ENCODE results near the gene CD44. TPM values are rescaled to one million over a fixed set of nuclear protein-coding genes. Genes with fewer than 3 reads are reported as not detected.

Gene CD44
- total and polyA plus RNA-seq, 12 donors: 7.0 to 104 (median 25.2) TPM

DNA sequence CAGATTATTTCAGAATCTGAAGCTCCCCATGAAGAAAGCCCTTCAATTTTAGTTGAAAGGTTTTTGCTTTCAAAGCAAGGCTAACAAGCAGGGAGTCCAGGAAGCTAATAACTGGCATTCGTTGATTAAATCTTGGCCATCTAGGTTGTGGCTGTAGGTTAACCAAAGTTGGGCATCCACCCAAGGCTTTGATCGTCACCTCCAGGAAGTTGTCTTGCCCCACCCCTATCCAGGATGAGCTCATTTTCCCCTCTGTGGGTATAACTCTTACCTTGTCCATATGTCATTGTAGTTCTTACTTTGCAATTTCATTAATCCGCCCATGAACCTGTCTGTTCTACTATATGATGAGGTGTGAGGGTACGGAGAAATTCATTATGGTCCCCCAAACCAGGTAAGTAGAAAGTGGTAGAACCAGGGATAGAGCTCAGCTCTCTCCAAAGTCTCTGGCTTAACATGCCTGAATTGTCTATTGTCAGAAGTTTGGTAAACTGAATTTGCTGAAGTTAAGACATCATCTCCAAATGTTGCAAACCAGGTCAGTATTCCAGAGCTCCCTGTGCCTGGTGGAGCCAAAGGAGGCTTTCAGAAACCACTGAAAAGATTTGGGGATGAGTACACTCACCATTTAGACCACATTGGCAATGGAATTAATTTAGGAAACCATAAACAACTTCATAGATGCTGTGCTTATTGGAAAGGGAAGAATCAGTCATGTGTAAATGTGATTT lies 97.1 kb downstream of the CD44 start:
- Histone ChIP-seq H3K27ac (peak overlapping the region in 1 of 10 donors; percentile 77), H3K36me3 (peaks cover 0 to 11% (median 0%) of the 10 kb centered on the region in 9 donors), H3K27me3 (no peaks in the 10 kb centered on the region), H3K9me3 (peaks cover 0 to 22% (median 4%) of the 10 kb centered on the region in 11 donors), H3K4me3 (no peak overlapping the region), H3K4me1 (peaks cover 0 to 43% (median 0%) of the 10 kb centered on the region in 9 donors)
- WGBS, 2 donors: 85 to 88% methylated on average over 4 of the region's 4 CpGs
- DNase-seq (no peak), ATAC-seq (no peak)
- no peak for TF ChIP-seq CTCF (IDR thresholded peaks at IDR 0.05)
- intact Hi-C loops (cut with DNase I): loop anchor here in 8 of 10 donors (2.0 to 10.0 kb wide), 8 partner anchors 149 to 311 kb away; no protein-coding TSS in a partner anchor

DNA sequence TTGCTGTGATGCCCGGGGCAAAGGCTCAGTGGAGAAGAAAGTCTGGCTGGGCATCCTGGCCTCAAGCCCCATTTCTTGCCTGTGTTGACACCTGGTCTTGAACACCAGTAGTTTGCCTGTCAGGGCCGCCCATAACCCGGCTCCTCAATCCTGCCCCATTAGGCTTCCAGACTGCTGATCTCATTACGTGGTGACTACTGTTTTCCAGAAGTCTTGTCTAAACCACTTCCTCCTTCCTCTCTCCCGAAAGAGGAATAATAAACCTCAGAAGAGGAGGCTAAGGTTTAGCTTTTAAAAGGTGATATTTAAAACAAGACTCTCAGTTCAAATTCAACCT lies 97.7 kb downstream of the CD44 start:
- H3K27me3 ChIP-seq: no peaks in the 10 kb centered on the region
- peaks cover 0 to 22% (median 4%) of the 10 kb centered on the region in 11 donors for H3K9me3 ChIP-seq
- H3K27ac ChIP-seq: peak overlapping the region in 1 of 10 donors; percentile 77
- TF ChIP-seq CTCF (IDR thresholded peaks at IDR 0.05): no peak
- DNase-seq: no peak
- H3K4me3 ChIP-seq: no peak overlapping the region
- intact Hi-C loops (cut with DNase I): loop anchor here in 8 of 10 donors (2.0 to 10.0 kb wide), 8 partner anchors 148 to 312 kb away; no protein-coding TSS in a partner anchor
- peaks cover 0 to 6% (median 0%) of the 10 kb centered on the region in 9 donors for H3K36me3 ChIP-seq
- ATAC-seq: peak in 4 of 8 donors; percentile 29 to 58 (median 52)
- peaks cover 0 to 43% (median 0%) of the 10 kb centered on the region in 9 donors for H3K4me1 ChIP-seq
- 85 to 88% methylated on average over 5 of the region's 5 CpGs for WGBS, 2 donors

- no peaks in the 10 kb centered on the region for H3K36me3 ChIP-seq
- DNase-seq: no peak
- H3K9me3 ChIP-seq: peaks cover 0 to 22% (median 4%) of the 10 kb centered on the region in 11 donors
- no peak for TF ChIP-seq CTCF (IDR thresholded peaks at IDR 0.05)
- no peaks in the 10 kb centered on the region for H3K27me3 ChIP-seq
- WGBS, 2 donors: 93 to 94% methylated on average over 1 of the region's 1 CpG
- peaks cover 0 to 43% (median 0%) of the 10 kb centered on the region in 9 donors for H3K4me1 ChIP-seq
- intact Hi-C loops (cut with DNase I): loop anchor here in 8 of 10 donors (2.0 to 10.0 kb wide), 8 partner anchors 147 to 313 kb away; no protein-coding TSS in a partner anchor
- H3K27ac ChIP-seq: peak overlapping the region in 1 of 10 donors; percentile 77
- no peak for ATAC-seq
- H3K4me3 ChIP-seq: no peak overlapping the region
Measured at GRCh38 chr11:35237351-35237750, 98.4 kb downstream of the CD44 start.

DNA sequence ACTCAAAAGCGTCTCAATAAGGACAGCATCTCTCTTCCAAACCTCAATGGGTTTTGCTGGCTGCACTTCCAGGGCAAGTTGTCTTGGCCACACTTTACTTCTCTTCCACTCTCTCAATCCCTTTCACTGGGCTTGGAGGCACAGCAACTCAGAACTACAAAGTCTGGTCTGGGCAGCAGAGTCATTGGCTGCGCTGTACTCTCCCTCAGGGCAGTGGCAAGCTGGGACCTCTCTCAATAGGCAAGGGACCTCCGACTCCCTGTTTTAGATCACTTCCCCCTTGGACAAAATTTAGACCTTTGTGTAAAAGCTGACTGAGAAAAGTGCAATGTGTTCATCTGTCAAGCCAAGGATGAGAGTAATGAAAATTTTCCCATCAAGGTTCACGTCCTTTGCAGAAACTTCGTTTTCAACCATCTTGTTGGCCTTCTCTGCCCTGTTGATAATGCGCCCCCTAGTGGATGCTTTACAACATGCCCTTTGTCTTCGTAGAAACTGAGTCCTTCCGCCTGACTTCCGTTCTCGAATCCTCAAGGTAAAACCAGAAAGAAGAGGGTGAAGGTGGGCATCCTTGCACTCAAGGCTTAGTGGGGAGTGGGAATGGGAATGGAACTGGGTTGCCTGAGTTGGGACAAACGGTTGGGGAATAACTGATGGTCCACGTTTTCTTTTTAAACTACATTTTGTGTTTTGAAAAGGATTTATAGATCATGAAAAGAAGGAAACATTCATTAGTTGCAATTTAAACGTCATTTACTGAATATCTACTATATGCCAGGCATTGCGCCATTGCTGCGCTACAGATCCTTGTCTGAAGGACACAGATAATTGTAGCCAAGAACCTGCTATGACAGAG lies 99.1 kb downstream of the CD44 start:
- 56 to 59% methylated on average over 15 of the region's 15 CpGs for WGBS, 2 donors
- H3K27ac ChIP-seq: peak overlapping the region in 1 of 10 donors; percentile 77
- peaks cover 0 to 20% (median 4%) of the 10 kb centered on the region in 11 donors for H3K9me3 ChIP-seq
- ATAC-seq (peak in 4 of 8 donors; percentile 28 to 72 (median 48)), DNase-seq (peak in 1 of 2 donors; percentile 62)
- no peaks in the 10 kb centered on the region for H3K27me3 ChIP-seq
- peaks cover 0 to 43% (median 0%) of the 10 kb centered on the region in 9 donors for H3K4me1 ChIP-seq
- TF ChIP-seq CTCF (IDR thresholded peaks at IDR 0.05): peak; percentile 60 to 84 (median 75)
- no peak overlapping the region for H3K4me3 ChIP-seq
- intact Hi-C loops (cut with DNase I): loop anchor here in 8 of 10 donors (2.0 to 10.0 kb wide), 8 partner anchors 147 to 313 kb away; no protein-coding TSS in a partner anchor
- H3K36me3 ChIP-seq: no peaks in the 10 kb centered on the region
